ENCODE data around the gene SRRM5.

The SRRM5 gene

DNA sequence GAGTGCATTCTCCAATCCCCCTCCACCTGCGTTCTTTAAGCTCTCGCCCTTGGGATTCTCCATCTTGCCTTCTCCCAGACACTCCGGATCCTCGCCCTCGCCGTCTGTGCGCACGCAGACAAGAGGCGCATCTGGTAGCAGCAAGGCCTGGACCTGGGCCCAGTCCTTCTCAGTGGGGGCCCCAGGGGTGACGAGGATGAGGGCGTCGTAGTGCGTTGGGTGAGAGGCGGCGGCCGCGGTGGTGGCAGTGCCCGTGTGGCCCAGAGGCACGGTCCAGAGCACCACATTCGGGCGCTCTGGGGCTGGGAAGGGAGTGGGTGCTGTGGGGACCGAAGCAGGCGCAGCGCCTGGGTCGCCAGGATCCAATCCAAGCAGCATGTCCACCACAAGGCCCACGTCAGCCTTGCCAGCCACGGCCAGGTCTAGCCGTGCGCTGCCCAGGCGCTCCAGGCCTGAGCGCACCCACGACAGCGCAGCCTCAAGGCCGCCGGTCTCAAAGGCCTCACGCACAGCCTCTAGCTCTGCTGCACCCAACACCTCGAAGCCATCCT is 19.0 kb upstream of the SRRM5 start:
- TF ChIP-seq CTCF (IDR thresholded peaks at IDR 0.05; ENCODE audit: insufficient read depth, missing control alignments) = no peak
- FAIRE-seq (no peak), DNase-seq (ENCODE audit: insufficient read length, low spot score) (no peak)

GRCh38 chr19:43594081-43594697 is 17.7 kb upstream of the SRRM5 start:
- FAIRE-seq (no peak), DNase-seq (ENCODE audit: insufficient read length, low spot score) (no peak)
- no peak for TF ChIP-seq CTCF (IDR thresholded peaks at IDR 0.05; ENCODE audit: insufficient read depth, missing control alignments)

- peak; percentile 84 for TF ChIP-seq CTCF (IDR thresholded peaks at IDR 0.05; ENCODE audit: insufficient read depth, missing control alignments)
- FAIRE-seq (no peak), DNase-seq (ENCODE audit: insufficient read length, low spot score) (no peak)
Observed at GRCh38 chr19:43594710-43595604, 16.9 kb upstream of the SRRM5 start.

DNA sequence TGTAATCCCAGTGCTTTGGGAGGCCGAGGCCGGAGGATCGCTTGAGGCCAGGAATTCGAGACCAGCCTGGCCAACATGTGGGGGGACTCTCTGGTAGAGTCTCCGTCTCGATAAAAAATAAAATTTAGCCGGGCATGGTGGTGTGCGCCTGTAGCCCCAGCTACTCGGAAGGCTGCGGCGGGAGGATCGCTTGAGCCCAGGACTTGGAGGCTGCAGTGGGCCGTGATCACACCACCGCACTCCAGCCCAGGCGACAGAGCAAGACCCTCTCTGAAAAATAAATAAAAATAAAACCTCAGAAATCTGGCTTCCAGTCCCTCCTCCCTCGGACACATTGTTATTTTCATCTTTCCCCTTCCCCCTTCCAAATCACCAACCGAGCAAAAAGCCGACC is 16.3 kb upstream of the SRRM5 start:
- DNase-seq (ENCODE audit: insufficient read length, low spot score) (no peak), FAIRE-seq (no peak)
- TF ChIP-seq CTCF (IDR thresholded peaks at IDR 0.05; ENCODE audit: insufficient read depth, missing control alignments) = no peak

DNA sequence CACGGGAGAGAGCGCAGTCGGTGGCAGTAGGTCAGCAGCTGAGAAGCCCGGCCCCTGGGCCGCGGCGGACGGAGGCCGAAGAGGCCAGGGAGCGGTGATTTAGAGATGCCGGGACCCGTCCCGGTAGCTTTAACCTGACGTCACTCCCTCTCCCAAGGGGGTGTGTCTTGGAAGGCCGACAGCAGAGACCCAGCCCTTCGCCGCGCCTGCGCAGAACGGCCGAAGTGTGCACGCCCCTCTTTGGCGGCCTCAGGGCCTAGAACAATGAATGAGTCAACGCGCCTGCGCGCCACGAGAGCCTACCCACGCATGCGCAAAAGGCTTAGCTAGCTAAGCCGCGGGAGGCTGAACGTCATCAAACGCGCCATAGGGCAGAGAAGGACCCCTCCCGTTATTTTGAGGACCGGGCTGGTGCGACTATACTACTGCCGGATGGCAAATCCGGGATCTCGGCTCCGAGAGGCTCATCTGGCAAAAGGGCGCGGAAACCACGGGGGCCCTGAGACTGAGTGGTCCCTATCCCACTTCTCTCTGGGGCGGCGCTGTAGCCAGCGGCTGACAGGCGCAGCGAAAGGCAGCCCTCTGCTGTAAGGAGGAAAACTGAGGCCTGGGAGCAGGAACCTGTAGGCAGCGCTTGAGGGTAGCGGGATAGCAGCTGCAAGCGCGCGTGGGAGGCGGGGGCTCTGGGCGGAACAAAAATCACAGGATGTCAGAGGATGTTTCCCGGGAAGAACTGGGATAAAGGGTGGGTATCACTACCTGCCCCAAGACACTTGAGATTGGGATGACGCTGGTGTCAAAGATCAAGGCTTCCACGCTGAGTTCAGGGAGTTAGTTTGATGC is 15.7 kb upstream of the SRRM5 start, which contains the start of the genes IRGQ and ZNF576:
TSS of gene IRGQ (minus strand) at position 136 of the 843 bp plus-strand sequence. CDS start 796 bp downstream, outside the sequence.
TSS of gene ZNF576 (plus strand) at position 597 of the 843 bp plus-strand sequence. CDS start 514 bp downstream, outside the sequence.
- TF ChIP-seq CTCF (IDR thresholded peaks at IDR 0.05; ENCODE audit: insufficient read depth, missing control alignments) = no peak
- DNase-seq (ENCODE audit: insufficient read length, low spot score) = peak; percentile 84
- peak; percentile 75 for FAIRE-seq

GRCh38 chr19:43596842-43597461 is 14.9 kb upstream of the SRRM5 start:
- FAIRE-seq = no peak
- TF ChIP-seq CTCF (IDR thresholded peaks at IDR 0.05; ENCODE audit: insufficient read depth, missing control alignments) = no peak
- no peak for DNase-seq (ENCODE audit: insufficient read length, low spot score)

Data from D721Med (cell line).